ENCODE results near the gene BBS9.

The BBS9 gene

GRCh38 chr7:33193308-33193864, 64.0 kb downstream of the BBS9 start:
- Histone ChIP-seq H3K9me3 (ENCODE audit: insufficient read depth, low read length) (no peaks in the 10 kb centered on the region), H3K36me3 (ENCODE audit: low read length) (no peaks in the 10 kb centered on the region), H2AFZ (ENCODE audit: low read depth, low read length, severe bottlenecking) (peak overlapping the region; percentile 57), H3K27me3 (ENCODE audit: low read length) (no peaks in the 10 kb centered on the region), H3K4me2 (ENCODE audit: low read depth, low read length, poor library complexity, severe bottlenecking) (peak overlapping the region; percentile 47), H3K27ac (ENCODE audit: low read depth, low read length) (peak overlapping the region; percentile 61), H4K20me1 (ENCODE audit: low read depth, low read length) (no peaks in the 10 kb centered on the region), H3K4me3 (ENCODE audit: insufficient read depth, low read length, poor library complexity, severe bottlenecking) (peak overlapping the region; percentile 9), H3F3A (ENCODE audit: insufficient read depth) (0 out of 2 replicates have a peak, but pooled peaks cover 7% of the 10 kb centered on the region), H3K79me2 (ENCODE audit: insufficient read depth, low read length) (no peaks in the 10 kb centered on the region), H3K9me2 (replicated peaks; ENCODE audit: insufficient read depth, low read length) (no peaks in the 10 kb centered on the region), H3K9ac (ENCODE audit: low read length) (no peak overlapping the region)
- TF ChIP-seq EZH2phosphoT487 (conservative IDR thresholded peaks at IDR 0.05; ENCODE audit: low read length) (no peak), CTCF (IDR thresholded peaks at IDR 0.05; ENCODE audit: insufficient read depth, low read length, poor library complexity, severe bottlenecking) (no peak)

GRCh38 chr7:33195264-33195663, 65.9 kb downstream of the BBS9 start:
- Histone ChIP-seq H2AFZ (ENCODE audit: low read depth, low read length, severe bottlenecking) (no peak overlapping the region), H3K9me3 (ENCODE audit: insufficient read depth, low read length) (no peaks in the 10 kb centered on the region), H3K4me3 (ENCODE audit: insufficient read depth, low read length, poor library complexity, severe bottlenecking) (no peak overlapping the region), H3K79me2 (ENCODE audit: insufficient read depth, low read length) (no peaks in the 10 kb centered on the region), H3F3A (ENCODE audit: insufficient read depth) (0 out of 2 replicates have a peak, but pooled peaks cover 7% of the 10 kb centered on the region), H3K27me3 (ENCODE audit: low read length) (no peaks in the 10 kb centered on the region), H4K20me1 (ENCODE audit: low read depth, low read length) (no peaks in the 10 kb centered on the region), H3K36me3 (ENCODE audit: low read length) (no peaks in the 10 kb centered on the region), H3K4me2 (ENCODE audit: low read depth, low read length, poor library complexity, severe bottlenecking) (no peak overlapping the region), H3K9ac (ENCODE audit: low read length) (no peak overlapping the region), H3K27ac (ENCODE audit: low read depth, low read length) (no peak overlapping the region), H3K9me2 (replicated peaks; ENCODE audit: insufficient read depth, low read length) (no peaks in the 10 kb centered on the region)
- TF ChIP-seq EZH2phosphoT487 (conservative IDR thresholded peaks at IDR 0.05; ENCODE audit: low read length) (no peak), CTCF (IDR thresholded peaks at IDR 0.05; ENCODE audit: insufficient read depth, low read length, poor library complexity, severe bottlenecking) (no peak)

GRCh38 chr7:33196221-33196620, 66.9 kb downstream of the BBS9 start:
- TF ChIP-seq CTCF (IDR thresholded peaks at IDR 0.05; ENCODE audit: insufficient read depth, low read length, poor library complexity, severe bottlenecking) (no peak), EZH2phosphoT487 (conservative IDR thresholded peaks at IDR 0.05; ENCODE audit: low read length) (no peak)
- H3K36me3 ChIP-seq (ENCODE audit: low read length), result no peaks in the 10 kb centered on the region
- H3F3A ChIP-seq (ENCODE audit: insufficient read depth), result 0 out of 2 replicates have a peak, but pooled peaks cover 7% of the 10 kb centered on the region
- no peak overlapping the region for H3K4me3 ChIP-seq (ENCODE audit: insufficient read depth, low read length, poor library complexity, severe bottlenecking)
- no peaks in the 10 kb centered on the region for H3K9me2 ChIP-seq (replicated peaks; ENCODE audit: insufficient read depth, low read length)
- H4K20me1 ChIP-seq (ENCODE audit: low read depth, low read length), result no peaks in the 10 kb centered on the region
- H3K27ac ChIP-seq (ENCODE audit: low read depth, low read length), result no peak overlapping the region
- H3K79me2 ChIP-seq (ENCODE audit: insufficient read depth, low read length), result no peaks in the 10 kb centered on the region
- no peaks in the 10 kb centered on the region for H3K27me3 ChIP-seq (ENCODE audit: low read length)
- no peak overlapping the region for H3K9ac ChIP-seq (ENCODE audit: low read length)
- H3K4me2 ChIP-seq (ENCODE audit: low read depth, low read length, poor library complexity, severe bottlenecking), result no peak overlapping the region
- H3K9me3 ChIP-seq (ENCODE audit: insufficient read depth, low read length), result no peaks in the 10 kb centered on the region
- H2AFZ ChIP-seq (ENCODE audit: low read depth, low read length, severe bottlenecking), result no peak overlapping the region

Data from SU-DHL-6 (cell line).